Effector memory CD4-positive, alpha-beta T cell (primary cell): ENCODE measurements around the gene TMEFF2.
"Not testable (repeated sequence)": the region's sequence is repeated elsewhere in the genome, so short reads cannot be mapped to it uniquely, and the experiment has no call there.

Experiments
- DNase-seq, 3 donors: peaks; one replicate each; pipeline ENCODE4 v3.0.0-alpha.2; 2020
- H3K27ac ChIP-seq: 2 replicates; pipeline ENCODE4 v1.7.0; 2013; ENCODE audit warnings: mild to moderate bottlenecking, low read length, moderate library complexity; ENCODE audit not compliant: insufficient read depth, poor library complexity, severe bottlenecking
- H3K27me3 ChIP-seq: replicated peaks from 2 replicates; pipeline ENCODE4 v1.7.0; 2013; ENCODE audit warnings: mild to moderate bottlenecking, low read length; ENCODE audit not compliant: insufficient read depth, control insufficient read depth, poor library complexity, severe bottlenecking
- H3K36me3 ChIP-seq: 2 replicates; pipeline ENCODE4 v1.7.0; 2013; ENCODE audit warnings: mild to moderate bottlenecking, low read length, moderate library complexity; ENCODE audit not compliant: control insufficient read depth, insufficient read depth
- H3K4me1 ChIP-seq: 2 replicates; pipeline ENCODE4 v1.7.0; 2013; ENCODE audit warnings: low read length, mild to moderate bottlenecking; ENCODE audit not compliant: control insufficient read depth, insufficient read depth, poor library complexity, severe bottlenecking
- H3K4me3 ChIP-seq: 2 replicates; pipeline ENCODE4 v1.7.0; 2013; ENCODE audit warnings: low read length, low read depth, mild to moderate bottlenecking; ENCODE audit not compliant: insufficient read depth, poor library complexity, severe bottlenecking
- H3K9me3 ChIP-seq: 2 replicates; pipeline ENCODE4 v1.7.0; 2013; ENCODE audit warnings: mild to moderate bottlenecking, low read length, moderate library complexity; ENCODE audit not compliant: control insufficient read depth

TMEFF2 gene

DNA sequence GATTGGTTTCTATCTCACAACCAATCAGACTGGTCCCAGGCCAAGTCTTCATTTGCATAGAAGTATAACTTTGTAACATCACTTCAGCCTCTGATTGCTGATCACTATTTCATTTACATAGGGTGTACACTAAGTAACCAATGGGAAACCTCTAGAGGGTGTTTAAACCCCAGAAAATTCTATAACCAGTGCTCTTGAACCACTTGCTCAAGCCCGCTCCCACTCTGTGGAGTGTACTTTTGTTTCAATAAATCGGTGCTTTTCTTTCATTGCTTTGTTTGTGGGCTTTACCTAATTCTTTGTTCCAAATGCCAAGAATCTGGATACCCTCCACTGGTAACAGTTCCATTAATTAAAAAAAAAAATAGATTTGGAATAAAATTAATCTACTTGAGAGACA, 77.0 kb downstream of the TMEFF2 start:
- Histone ChIP-seq H3K9me3 (no peaks in the 10 kb centered on the region), H3K27me3 (no peaks in the 10 kb centered on the region), H3K4me3 (no peak overlapping the region), H3K27ac (no peak overlapping the region), H3K36me3 (no peaks in the 10 kb centered on the region), H3K4me1 (no peaks in the 10 kb centered on the region)
- no peak for DNase-seq

DNA sequence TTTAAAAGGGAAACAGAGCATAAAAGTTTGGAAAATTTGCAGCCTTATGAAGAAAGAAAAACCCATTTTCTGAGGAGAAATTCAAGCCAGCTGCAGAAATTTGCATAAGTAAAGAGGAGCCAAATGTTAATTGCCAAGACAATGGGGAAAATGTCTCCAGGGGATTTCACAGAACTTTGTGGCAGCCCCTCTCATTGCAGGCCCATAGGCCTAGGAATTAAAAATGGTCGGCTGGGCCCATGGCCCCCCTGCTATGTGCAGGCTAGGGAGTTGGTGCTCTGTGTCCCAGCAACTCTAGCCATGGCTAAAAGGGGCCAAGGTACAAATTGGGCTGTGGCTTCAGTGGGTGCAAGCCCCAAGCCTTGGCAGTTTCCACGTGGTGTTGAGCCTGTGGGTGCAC, 83.2 kb downstream of the TMEFF2 start:
- H3K27ac ChIP-seq, H3K4me1 ChIP-seq, H3K36me3 ChIP-seq, H3K27me3 ChIP-seq, H3K4me3 ChIP-seq, DNase-seq, H3K9me3 ChIP-seq: not testable (repeated sequence)

DNA sequence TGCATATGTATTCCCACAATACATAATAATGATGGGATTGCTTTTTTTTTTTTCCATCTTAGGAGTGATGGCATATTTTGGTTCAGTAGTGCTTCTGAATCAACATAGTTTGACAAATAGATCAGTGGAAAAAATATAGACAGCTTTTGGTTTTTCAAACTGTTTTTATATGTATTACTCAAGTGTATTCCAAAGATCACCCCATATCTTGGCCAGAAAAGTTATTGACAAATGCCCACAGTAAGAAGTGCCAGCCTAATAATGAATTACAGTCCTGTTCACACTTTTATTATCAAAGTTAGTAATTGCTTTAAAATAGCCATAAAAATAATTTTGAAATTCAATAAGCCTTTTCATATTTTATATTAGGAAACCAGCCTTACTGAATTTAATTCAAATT, 95.0 kb downstream of the TMEFF2 start:
- no peaks in the 10 kb centered on the region for H3K4me1 ChIP-seq
- H3K9me3 ChIP-seq, result no peaks in the 10 kb centered on the region
- no peaks in the 10 kb centered on the region for H3K27me3 ChIP-seq
- no peak overlapping the region for H3K4me3 ChIP-seq
- DNase-seq, result no peak
- H3K36me3 ChIP-seq, result no peaks in the 10 kb centered on the region
- H3K27ac ChIP-seq, result no peak overlapping the region

DNA sequence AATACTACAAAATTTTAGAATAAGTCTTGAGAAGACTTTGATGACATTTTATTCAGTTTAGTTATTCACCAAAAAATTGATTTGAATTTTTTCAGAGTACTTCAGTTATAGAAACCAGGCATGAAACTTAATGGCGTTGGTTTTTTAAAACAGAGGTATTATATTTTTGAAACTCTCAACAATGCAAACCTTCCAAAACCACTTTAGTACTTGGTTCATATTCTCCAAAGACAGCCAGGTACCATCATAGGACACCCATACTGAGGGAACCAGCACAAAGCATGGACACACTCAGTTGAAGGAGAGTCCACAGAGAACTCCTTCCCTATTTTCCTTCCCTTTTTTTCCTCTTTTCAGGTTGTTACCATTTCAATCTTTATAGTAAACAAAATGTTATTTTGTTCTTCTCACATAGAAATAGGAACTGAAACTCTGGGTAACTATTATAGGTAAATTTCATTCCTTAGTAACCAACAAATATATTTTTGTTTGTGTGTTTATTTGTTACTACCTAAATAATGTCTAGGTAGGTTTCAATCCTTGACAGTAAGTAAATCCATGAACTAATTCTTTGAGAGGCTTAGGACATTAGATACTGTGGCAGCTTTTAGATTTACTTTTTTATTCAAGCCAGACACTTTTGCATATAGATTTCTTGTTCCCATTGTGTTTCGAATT, 95.8 kb downstream of the TMEFF2 start:
- Histone ChIP-seq H3K4me3 (no peak overlapping the region), H3K27ac (no peak overlapping the region), H3K27me3 (no peaks in the 10 kb centered on the region), H3K36me3 (no peaks in the 10 kb centered on the region), H3K9me3 (no peaks in the 10 kb centered on the region), H3K4me1 (no peaks in the 10 kb centered on the region)
- no peak for DNase-seq

DNA sequence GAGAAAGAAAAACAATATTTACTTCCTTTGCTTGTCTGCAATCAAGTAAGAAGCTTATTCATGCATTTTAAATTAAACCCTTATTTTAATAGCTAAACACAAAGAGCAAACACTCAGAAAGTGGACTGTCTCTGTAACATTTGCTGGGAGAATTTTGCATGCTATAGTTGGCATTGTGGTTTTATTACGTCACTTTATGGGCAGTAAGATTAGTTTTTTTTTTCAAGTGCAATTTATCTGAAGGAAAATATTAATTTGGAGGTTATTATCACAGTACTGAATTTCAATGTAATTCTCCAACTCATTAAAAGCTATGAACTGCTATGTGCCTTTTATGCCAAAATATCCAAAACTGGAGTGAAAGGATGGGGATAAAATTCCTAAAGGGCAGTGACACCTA, 103.3 kb downstream of the TMEFF2 start:
- no peaks in the 10 kb centered on the region for H3K9me3 ChIP-seq
- H3K4me3 ChIP-seq, result no peak overlapping the region
- H3K4me1 ChIP-seq, result no peaks in the 10 kb centered on the region
- no peaks in the 10 kb centered on the region for H3K27me3 ChIP-seq
- DNase-seq, result no peak
- no peak overlapping the region for H3K27ac ChIP-seq
- no peaks in the 10 kb centered on the region for H3K36me3 ChIP-seq

DNA sequence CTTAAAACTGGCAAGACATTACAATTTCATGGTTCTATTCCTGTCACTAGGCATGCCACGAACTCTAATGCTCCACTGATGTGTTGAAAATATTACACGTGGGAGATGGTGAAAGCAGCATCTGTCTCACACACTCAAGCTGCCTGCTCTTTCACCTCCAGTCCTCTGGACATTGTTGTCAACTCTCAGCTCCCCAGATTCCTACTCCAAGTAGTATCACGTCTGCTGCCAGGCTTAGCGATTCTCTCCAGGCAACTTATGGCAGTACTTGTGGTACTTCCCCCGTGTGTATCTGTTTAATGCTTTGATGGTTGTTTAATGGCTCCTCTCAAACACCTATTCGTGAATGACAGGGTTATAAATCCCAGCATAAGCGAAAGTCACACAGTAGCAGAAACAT, 103.8 kb downstream of the TMEFF2 start:
- Histone ChIP-seq H3K36me3 (no peaks in the 10 kb centered on the region), H3K9me3 (no peaks in the 10 kb centered on the region), H3K27me3 (no peaks in the 10 kb centered on the region), H3K4me3 (no peak overlapping the region), H3K4me1 (no peaks in the 10 kb centered on the region), H3K27ac (no peak overlapping the region)
- DNase-seq, result no peak

DNA sequence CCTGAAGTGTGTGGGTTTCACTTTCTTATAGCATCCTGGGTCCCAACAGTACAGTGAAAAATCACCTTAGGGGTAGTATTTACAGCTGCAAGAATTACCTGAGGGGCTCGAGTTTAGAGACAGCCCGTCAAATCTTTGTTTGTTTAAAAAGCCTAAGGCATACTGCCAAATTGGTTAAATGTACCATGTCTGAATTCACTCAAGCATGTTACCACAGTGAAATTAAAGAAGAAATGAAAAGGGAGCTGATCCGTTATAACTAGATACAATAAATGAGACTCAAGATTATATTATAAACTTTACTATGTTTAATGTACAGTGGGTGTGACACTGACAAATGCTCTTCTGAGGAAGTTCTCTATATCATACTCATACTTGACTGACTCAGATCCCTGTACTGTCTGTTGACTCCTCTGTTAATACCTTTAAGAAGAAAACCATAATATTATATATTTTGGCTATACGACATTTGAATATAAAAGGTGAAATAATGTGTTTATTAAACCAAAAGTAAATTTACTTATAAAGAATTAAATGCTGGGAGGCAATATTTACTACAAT, 107.3 kb downstream of the TMEFF2 start:
- no peaks in the 10 kb centered on the region for H3K27me3 ChIP-seq
- no peak overlapping the region for H3K27ac ChIP-seq
- no peaks in the 10 kb centered on the region for H3K36me3 ChIP-seq
- H3K4me1 ChIP-seq, result no peaks in the 10 kb centered on the region
- no peaks in the 10 kb centered on the region for H3K9me3 ChIP-seq
- H3K4me3 ChIP-seq, result no peak overlapping the region
- no peak for DNase-seq

DNA sequence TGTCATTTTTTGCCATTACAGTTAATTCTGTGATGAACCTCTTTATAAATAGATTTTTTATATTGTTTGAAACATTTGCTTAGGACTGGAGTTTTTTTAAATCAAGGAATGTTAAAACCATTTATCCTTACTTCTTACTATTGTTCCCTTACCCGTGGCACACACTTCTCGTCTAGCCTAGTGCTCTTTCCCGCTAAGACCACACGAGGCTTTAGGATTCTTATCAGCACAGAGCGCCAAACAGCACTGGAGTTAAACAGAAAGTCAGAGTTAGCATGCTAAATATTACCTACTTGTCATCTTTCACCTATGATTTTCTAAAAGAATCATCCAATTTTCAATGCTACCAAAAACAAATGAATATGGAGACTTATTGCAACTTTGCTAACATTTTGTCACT, 112.6 kb downstream of the TMEFF2 start:
- Histone ChIP-seq H3K4me3 (no peak overlapping the region), H3K27ac (no peak overlapping the region), H3K27me3 (no peaks in the 10 kb centered on the region), H3K9me3 (no peaks in the 10 kb centered on the region), H3K4me1 (no peaks in the 10 kb centered on the region), H3K36me3 (no peaks in the 10 kb centered on the region)
- no peak for DNase-seq

DNA sequence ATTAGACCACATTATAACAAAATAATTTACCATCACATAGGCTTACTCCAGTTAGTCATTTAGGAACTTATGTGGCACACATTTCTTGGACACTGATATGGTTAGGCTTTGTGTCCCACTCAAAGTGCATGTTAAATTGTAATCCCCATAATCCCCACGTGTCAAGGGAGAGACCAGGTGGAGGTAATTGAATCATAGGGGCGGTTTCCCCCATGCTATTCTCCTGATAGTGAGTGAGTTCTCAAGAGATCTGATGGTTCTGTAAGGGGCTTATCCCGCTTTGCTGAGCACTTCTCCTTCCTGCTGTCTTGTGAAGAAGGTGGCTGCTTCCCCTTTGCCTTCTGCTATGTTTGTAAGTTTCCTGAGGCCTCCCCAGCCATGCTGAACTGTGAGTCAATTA, 114.6 kb downstream of the TMEFF2 start:
- not testable (repeated sequence) for H3K36me3 ChIP-seq

DNA sequence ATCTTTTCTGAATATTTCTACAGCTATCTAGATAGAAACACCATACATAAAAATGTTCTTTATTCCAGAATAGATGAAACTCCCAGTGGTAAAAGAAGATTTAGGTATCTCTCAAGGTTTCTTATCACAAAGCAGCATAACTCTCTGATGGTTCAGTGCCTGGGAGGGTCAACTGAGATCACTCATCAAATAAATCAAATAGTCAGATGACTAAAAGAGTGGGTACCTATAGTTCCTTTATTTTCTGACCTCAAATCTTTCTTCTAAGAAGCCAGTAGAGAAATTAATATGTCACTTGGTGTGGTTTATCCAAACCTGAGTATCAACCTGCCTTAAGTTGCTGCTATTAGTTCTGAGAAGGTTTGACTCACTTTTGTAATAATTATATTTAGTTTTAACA, 120.9 kb downstream of the TMEFF2 start:
- Histone ChIP-seq H3K36me3 (no peaks in the 10 kb centered on the region), H3K9me3 (no peaks in the 10 kb centered on the region), H3K27ac (no peak overlapping the region), H3K4me3 (no peak overlapping the region), H3K4me1 (no peaks in the 10 kb centered on the region), H3K27me3 (no peaks in the 10 kb centered on the region)
- no peak for DNase-seq

More for the DNA sequence above, 114.6 kb downstream of the TMEFF2 start:
- not testable (repeated sequence) for H3K4me1 ChIP-seq, H3K27me3 ChIP-seq, H3K4me3 ChIP-seq, DNase-seq, H3K9me3 ChIP-seq, H3K27ac ChIP-seq
